Activated gamma-delta T cell treated with anti-CD3 and anti-CD28 coated beads, Interleukin-2, amount 50 U/mL, for 16 hours (primary cell): ENCODE results near the gene KRTAP9-2.
"Not testable (repeated sequence)": the region's sequence is repeated elsewhere in the genome, so short reads cannot be mapped to it uniquely, and the experiment has no call there.

ENCODE experiments used
- DNase-seq: peaks from one replicate; pipeline ENCODE4 v3.0.0-alpha.2; 2020; ENCODE audit warnings: low read depth

The KRTAP9-2 gene

GRCh38 chr17:41226598-41227095 is at the start of gene KRTAP9-2:
Gene KRTAP9-2 (plus strand): TSS chr17:41226648. CDS start chr17:41226655, 7 bp downstream.
- DNase-seq = not testable (repeated sequence)

- no peak for DNase-seq
Measured at GRCh38 chr17:41176744-41177387, 49.6 kb upstream of the KRTAP9-2 start.

DNA sequence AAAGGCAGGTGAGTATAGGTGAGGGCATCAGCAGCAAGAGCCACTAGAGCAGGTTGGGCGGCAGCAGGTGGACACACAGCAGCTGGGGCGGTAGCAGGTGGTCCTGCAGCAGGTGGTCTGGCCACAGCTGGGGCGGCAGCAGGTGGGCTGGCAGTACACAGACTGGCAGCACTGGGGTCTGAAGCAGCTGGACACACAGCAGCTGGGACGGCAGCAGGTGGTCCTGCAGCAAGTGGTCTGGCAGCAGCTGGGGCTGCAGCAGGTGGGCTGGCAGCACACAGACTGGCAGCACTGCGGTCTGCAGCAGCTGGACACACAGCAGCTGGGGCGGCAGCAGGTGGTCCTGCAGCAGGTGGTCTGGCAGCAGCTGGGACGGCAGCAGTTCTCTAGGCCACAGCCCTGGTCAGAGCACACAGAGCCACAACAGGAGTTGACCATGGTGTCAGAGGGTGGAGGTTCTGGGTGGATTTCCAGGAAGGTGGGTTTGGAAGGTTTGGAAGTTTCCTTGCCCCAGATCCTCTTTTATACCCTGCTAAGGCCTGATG is 48.6 kb upstream of the KRTAP9-2 start, which contains the start of gene KRTAP4-2:
Gene KRTAP4-2 (minus strand): TSS at position 495 of the 545 bp plus-strand sequence. CDS start 57 bp downstream, at position 438.
- DNase-seq = no peak

GRCh38 chr17:41178341-41178740 is 48.1 kb upstream of the KRTAP9-2 start:
- DNase-seq = no peak

- no peak for DNase-seq
Measured at GRCh38 chr17:41178843-41179616, 47.4 kb upstream of the KRTAP9-2 start.

- DNase-seq = no peak
Measured at GRCh38 chr17:41184480-41184961, 41.9 kb upstream of the KRTAP9-2 start, which contains the start of gene KRTAP4-1. Gene KRTAP4-1 (minus strand): TSS chr17:41184911. CDS start chr17:41184854, 57 bp downstream.

GRCh38 chr17:41185001-41185400 is 41.4 kb upstream of the KRTAP9-2 start:
- DNase-seq = no peak

- no peak for DNase-seq
Measured at GRCh38 chr17:41186872-41187271, 39.6 kb upstream of the KRTAP9-2 start.

- not testable (repeated sequence) for DNase-seq
Measured at GRCh38 chr17:41189837-41190318, 36.6 kb upstream of the KRTAP9-2 start, which contains the start of gene KRTAP9-1. Gene KRTAP9-1 (plus strand): TSS chr17:41189887. CDS start chr17:41189887, 0 bp downstream.

DNA sequence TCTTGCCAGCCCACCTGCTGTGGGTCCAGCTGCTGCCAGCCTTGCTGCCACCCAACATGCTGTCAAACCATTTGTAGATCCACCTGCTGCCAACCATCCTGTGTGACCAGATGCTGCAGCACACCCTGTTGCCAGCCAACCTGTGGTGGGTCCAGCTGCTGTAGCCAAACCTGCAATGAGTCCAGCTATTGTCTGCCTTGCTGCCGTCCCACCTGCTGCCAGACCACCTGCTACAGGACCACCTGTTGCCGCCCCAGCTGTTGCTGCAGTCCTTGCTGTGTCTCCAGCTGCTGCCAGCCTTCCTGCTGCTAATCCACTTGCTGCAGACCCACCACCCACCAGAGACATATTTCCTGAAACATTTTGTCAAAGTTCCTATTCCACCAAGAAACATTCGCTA is 36.1 kb upstream of the KRTAP9-2 start:
- no peak for DNase-seq

- DNase-seq = no peak
Measured at GRCh38 chr17:41196068-41196467, 30.4 kb upstream of the KRTAP9-2 start.

GRCh38 chr17:41199421-41200078 is 26.9 kb upstream of the KRTAP9-2 start:
- DNase-seq = no peak

GRCh38 chr17:41211845-41212466 is 14.5 kb upstream of the KRTAP9-2 start:
- no peak for DNase-seq

GRCh38 chr17:41212524-41213169 is 13.8 kb upstream of the KRTAP9-2 start:
- no peak for DNase-seq

DNA sequence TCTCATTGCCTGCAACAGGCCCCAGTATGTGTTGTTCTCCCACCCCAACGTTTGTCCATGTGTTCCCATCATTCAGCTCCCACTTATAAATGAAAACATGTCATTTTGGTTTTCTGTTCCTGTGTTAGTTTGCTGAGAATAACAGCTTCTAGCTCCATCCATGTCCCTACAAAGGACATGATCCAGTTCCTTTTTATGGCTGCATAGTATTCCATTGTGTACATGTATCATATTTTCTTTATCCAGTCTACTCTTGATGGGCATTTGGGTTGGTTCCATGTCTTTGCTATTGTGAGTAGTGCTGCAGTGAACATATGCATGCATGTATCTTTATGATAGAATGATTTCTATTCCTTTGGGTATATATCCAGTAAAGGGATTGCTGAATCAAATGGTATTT is 10.8 kb upstream of the KRTAP9-2 start:
- no peak for DNase-seq

- DNase-seq = no peak
Measured at GRCh38 chr17:41223821-41224220, 2.6 kb upstream of the KRTAP9-2 start.

DNA sequence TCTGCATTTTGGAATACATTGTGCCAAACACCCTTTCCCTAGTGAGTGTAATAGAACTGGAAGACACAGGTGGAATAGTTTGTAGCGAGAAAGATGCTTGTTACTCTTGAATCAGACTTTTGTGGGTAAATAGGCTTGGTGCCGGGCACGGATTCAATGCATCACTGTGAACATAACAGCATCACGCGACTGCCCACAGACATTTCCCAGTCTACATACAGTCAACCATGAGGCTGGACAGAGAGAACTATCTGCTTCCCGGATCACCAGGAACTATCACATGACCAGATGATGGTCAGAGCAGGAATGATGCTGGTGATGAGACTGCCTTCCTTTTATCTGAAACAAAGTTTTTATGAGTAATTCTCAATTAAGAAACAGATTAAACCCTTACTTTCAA is 397 bp upstream of the KRTAP9-2 start:
- DNase-seq = no peak

DNA sequence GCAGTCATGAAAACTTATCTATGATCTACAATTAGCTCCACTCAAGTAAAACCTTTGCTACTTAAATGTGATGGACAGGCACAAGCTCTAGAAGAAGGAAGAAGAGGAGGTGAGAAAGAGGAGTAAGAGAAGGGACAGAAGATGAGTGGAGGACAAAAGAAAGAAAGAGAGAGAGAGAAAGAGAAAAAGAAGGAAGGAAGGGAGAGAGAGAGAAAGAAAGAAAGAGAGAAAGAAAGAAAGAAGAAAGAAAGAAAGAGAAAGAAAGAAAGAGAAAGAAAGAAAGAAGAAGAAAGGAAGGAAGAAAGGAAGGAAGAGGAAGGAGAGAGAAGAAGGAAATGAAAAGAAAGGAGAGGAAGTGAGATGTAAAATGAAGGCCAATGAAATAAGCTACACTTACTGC is 3.6 kb downstream of the KRTAP9-2 start:
- DNase-seq = no peak

- DNase-seq = no peak
Measured at GRCh38 chr17:41231731-41232130, 5.3 kb downstream of the KRTAP9-2 start.

DNA sequence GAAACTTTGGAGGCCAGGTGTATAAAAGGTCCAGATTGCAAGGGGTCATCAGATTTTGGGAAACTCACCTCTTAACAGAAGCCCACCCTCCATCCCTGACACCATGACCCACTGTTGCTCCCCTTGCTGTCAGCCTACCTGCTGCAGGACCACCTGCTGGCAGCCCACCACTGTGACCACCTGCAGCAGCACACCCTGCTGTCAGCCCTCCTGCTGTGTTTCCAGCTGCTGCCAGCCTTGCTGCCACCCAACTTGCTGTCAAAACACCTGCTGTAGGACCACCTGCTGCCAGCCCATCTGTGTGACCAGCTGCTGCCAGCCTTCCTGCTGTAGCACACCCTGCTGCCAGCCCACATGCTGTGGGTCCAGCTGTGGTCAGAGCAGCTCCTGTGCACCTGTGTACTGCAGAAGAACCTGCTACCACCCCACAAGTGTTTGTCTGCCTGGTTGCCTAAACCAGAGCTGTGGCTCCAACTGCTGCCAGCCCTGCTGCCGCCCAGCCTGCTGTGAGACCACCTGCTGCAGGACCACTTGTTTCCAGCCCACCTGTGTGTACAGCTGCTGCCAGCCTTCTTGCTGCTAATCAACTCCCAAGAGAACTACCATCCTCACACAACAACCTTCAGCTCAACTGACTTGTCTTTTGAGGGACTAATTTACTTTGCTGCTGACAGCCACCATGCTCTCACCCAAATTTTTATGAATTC is 6.1 kb downstream of the KRTAP9-2 start, which contains the start of gene KRTAP9-3:
Gene KRTAP9-3 (plus strand): TSS at position 51 of the 707 bp plus-strand sequence. CDS start 53 bp downstream, at position 104.
- DNase-seq = not testable (repeated sequence)
